GM18861 (cell line): ENCODE results near the gene PLAC9.

Source experiments
- ATAC-seq: cut with Tn5 transposase; IDR thresholded peaks from one replicate; pipeline ENCODE4 v1.9.1; 2021; ENCODE audit not compliant: unreplicated experiment

PLAC9 gene

DNA sequence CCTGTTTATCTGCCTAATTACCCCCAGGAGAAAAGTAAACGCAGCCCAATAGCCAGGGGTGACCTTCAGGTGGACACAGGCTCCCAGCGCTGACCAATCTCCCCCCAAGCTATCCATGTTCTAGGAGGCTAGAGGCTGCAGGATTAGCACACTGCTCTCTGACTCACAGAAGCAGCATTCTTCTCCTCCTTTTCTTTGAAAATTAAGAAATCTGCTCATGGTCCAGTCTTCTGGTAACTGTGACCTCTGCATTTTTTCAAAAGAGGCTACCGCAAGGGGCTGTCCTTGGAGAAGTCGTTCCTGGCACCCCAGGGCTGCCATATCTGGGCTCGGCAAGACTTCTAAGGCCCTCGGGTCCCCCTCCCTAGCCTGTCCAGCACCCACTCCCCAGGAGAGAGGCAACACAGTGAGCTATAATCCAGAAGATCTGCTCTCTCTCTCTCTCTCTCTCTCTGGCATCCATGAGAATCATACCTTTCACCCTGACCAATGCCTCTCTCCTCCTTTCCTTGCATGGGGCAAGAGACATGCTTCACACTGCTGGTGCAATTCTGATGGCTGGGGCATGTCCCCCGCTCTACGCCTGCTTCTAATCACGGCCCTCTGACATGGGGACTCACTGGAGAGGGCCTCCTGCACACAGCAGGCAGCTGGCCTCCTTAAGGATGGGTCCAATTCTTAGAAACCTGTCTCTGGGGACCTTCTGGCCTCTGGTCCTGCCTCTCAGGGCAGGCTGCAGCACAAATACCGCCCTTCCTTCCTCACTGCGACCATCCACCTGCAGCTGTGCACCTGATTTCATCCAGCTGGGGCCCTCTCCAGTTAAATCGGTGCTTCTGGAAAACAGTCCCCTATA lies 45.5 kb downstream of the PLAC9 start:
- ATAC-seq, result no peak

DNA sequence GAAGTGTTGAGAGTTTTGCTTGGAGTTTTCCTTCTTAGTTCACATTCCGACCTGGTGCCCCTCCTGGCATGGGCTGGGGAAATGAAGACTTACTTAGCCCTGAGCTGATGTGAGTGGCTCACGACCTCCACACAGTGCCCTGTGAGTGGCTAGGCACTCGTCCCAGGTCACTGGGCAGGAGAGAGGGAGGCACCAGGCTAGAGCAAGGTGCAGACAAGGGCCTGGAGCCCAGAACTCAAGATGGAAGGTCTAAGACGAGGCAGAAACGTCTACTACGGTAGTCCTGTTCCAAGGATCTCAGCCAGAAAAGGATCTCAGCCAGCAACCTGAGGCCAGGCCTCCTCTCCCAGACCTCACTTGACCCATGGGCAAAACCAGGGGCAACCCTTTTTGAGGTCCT lies 50.5 kb downstream of the PLAC9 start:
- no peak for ATAC-seq

DNA sequence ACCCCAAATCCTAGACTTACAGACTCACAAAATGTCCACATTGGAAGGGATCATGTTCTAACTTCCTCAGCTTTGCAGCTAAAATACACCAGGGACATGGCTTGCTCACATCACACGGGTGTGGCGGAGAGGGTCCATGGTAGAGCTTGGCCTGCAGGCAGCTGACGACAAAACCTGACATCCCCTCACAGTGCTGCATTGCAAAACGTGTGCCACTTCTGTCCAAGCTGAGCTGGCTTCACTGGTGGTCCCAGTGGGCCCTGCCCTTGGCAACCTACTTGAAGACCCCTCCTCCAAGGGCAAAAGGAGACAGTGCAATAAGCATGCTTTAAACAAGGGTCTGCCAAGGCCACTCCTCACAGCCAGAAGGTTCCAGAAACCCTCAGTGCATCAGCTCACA lies 50.9 kb downstream of the PLAC9 start:
- no peak for ATAC-seq

DNA sequence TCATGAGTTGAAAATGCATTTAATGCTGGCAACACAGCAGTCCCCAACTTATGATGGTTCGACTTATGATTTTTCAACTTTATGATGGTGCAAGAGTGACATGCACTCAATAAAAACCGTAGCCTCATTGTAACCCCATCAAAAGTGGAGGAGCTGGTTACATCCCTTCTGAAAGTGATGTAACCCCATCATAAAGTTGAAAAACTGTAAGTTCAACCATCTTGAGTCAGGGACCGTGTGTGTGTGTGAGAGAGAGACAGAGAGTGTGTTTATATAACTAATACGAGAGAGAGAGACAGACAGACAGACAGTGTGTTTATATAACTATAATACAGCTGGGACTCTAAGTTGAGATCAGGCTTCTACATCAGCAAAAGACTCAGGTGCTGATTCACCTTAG lies 51.8 kb downstream of the PLAC9 start:
- ATAC-seq, result no peak

DNA sequence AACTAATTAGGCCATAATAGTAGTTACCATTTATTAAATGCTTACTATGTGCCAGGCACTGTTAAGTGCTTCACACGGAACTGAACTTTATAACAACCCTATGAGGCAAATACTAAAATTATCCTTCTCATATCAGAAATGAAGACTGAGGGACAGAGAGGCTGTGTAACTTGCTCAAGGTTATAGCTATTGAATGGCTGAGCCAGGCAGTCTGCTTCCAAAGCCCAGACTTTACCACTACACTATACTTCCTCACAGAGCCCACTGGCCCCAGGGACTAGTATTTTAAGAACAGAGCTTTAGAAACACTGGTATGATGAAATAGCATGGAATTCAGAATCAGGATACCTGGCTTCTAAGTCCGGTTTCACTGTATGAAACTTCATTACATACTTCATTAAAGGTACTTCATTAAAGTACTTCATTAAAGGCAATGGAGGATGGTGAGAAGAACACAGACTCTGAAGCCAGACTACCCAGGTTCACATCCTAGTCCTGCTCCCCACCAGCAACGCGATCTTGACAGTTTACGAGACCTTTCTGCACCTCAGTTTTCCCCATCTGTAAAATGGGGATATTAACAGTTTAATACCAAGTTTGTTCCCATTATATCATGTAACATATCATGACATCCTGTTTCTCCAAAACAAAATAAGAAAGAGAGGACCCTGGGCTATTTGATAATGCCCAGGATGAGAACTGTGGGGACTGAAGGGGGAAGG lies 53.2 kb downstream of the PLAC9 start:
- ATAC-seq, result no peak

DNA sequence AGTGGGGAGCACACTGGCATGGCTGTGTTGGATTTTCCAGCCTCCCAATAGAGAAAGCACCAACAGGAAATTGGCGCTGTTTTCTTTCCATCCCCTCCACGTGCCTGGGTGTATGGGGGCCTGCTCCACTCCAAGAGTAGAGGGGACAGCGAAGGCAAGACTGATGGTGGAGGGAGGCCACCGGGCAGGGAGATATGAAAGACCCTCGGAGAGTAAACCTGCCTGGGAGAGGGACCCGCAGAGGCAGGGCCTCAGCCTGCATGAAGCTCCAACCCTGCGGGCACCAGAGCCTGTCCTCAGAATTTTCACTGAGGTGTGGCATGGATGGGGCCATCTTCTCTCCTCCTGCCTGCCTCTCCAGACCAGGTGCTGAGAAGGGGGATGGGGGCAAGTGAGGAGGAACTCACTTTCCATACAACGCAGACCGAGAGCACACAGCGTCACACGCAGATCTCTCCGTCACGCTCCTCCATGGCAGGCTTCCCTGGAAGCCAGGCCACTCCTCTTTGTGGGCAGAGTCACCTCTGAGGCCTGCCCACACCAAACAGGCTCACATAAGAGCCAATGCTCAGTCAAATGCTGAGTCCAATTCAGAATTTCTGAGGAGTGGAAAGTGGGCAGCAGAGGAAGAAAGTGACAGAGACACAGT lies 54.0 kb downstream of the PLAC9 start:
- ATAC-seq, result no peak

DNA sequence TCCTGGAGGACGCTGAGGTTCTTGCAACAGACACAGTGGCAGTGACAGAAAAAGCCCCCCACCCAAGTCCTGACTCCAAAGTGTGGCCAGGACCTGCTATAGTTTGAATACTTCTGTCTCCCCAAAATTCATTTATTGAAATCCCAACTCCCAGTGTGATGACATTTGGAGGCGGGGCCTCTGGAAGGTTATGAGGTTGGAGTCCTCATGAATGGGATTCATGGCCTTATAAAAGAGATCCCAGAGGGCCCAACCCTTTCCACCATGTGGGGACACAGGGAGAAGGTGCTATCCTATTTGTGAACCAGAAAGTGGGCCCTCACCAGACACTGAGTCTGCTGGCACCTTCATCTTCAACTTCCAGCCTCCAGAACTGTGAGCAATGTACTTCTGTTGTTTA lies 54.5 kb downstream of the PLAC9 start:
- ATAC-seq, result no peak

DNA sequence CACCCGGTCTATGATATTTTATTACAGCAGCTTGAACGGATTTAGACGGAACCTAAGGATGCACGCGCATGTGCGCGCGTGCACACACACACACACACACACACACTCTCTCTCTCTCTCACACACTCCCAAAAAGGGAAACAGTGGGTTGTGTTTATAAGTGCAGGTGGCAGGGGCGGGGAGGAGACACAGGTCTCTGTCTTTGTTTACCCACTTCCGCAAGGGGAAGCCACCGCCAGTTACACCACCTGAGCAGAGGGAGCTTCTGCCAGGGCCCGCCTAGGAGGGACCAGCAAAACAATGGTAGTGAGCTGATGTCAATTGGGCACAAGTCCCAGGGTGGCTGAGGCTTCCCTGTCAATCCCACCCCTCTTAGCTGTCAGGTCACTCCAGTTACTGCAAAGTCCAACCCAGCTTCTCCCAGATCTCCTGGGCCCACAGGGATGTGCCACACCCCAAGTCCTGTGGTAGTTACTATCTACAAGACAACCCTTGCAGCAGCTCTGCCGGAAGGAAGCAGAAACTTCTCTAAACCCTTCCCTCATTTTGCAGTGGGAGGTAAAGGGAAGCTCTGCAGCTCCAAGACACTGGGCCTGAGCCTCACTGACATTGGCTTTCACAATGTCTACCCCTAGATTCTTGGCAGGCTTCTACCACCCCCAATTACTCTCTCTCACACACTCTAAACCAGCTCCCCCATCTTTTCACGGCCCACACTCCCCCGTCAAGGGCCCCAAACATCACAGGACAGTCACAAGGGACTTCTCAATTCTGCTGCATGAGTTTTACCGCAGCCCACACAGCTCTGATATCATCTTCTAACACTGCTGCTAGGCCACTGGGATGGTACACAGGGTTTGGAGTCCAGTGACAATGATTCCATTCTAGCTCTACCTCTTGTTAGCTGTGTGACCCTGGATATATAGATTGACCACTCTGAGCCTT lies 55.2 kb downstream of the PLAC9 start:
- peak; percentile 84 for ATAC-seq

DNA sequence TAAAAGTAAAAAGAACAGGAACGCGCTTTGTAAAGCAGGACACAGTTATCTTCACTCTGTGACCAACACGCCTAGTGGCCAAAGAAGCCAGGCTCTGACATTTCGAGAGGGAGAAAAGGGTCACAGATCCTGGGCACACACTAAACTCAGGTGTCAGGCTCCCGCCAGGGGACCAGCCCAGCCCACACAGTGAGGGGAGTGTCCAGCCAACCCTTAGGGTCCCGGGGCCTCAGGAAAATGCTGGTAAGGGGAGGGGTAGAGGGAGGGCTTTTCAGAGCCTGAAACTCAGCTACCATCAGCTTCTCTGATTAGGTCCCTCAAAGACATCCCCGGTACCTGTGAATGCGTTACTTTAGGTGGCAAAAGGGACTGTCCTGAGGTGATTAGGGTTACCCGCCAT lies 56.2 kb downstream of the PLAC9 start:
- ATAC-seq, result no peak

DNA sequence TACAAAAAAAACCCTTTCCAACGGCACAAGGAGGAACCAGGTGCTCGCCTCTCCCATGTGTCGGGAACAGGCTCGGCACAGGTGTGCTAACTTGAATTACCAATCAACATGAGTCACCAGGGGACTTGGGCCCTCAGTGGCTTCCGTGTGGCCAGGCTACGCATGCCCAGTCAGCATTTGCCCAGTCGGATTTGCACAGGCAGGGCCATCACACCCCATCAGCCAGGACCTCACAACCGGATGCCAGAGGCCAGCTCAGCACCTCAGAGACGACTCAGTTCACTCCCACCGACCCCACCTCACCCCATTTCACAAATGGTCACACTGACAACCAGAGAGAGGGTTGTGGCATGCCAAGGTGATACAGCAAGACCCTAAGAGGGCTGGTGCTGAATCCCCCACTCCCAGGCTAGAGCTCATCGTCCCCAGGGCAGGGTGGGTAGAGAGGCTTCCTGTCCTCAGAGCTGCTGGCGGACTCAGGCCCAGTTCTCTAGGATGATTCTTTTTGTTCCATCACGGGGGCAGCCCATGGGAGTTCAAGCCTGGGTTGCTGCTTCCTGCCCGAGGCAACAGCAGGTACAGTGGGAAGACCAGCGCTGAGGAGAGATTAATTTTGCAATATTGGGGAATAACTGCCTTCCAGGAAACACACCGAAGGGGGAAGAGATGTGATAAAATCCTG lies 59.2 kb downstream of the PLAC9 start:
- no peak for ATAC-seq

DNA sequence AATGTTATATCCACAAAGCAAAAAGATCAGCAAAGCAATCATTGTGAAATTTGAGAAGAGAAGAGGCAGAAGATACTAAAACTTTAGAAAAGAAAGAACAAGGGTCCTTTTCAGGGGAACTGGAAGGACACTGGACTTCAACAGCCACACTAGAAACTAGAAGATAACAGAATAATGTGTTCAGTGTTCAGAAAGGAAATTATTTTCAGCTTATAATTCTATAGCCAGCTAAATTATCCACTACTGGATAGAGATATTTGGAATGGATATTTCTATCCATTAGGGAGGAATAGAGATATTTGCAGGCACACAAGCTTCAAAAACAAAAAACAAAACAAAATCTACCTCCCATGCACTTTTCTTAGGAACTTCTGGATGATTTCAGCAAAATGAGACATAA lies 60.0 kb downstream of the PLAC9 start:
- ATAC-seq, result no peak

DNA sequence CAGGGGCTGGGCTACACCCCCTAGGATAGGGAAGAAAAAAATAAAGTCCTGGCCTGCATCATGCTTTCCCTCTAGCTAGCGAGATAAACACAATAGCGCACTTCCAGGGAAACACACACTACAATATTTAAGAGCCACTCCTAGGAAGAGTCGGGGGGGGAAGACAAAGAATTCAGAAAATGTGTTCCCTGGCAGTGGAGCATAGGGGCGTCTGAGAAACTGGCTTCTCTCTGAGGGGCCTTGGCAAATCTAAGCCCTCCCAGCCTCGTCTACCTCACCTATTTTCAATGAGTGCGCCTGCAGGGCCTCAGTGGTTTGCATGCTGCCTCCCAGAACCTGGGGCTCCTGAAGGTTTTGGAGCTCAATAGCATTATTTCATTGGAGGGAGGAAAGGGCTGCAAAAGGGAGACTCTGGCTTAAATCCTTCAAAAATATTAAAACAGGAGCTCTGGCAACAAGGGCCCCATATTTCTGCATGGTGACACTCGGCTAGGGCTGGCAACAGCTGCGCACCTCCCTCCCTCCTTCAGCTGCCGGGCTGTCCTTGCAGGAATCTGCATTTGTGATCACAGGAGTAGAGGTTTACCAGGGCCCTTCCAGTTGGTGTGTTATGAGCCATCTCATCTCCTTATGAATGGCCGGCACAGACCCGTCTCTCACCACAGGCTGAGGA lies 62.0 kb downstream of the PLAC9 start:
- ATAC-seq, result no peak
